KMS-11 (cell line): Measurements from ENCODE around the gene PYROXD2.

Experiments used
- H2AFZ ChIP-seq: fragments of 200-600 bp; sonication (generic); 2 replicates; pipeline ENCODE4 v1.6.1; 2016; ENCODE audit warnings: antibody characterized with exemption, mixed run types, low read depth
- H3K27ac ChIP-seq: fragments of 200-600 bp; sonication (generic); 2 replicates; pipeline ENCODE4 v1.6.1; 2016; ENCODE audit warnings: mild to moderate bottlenecking, mixed run types
- H3K27me3 ChIP-seq: fragments of 200-600 bp; sonication (generic); 2 replicates; pipeline ENCODE4 v1.6.1; 2017; ENCODE audit warnings: mild to moderate bottlenecking, low read depth, mixed run types, moderate library complexity; ENCODE audit not compliant: insufficient read depth
- H3K36me3 ChIP-seq: fragments of 200-600 bp; sonication (generic); 2 replicates; pipeline ENCODE4 v1.6.1; 2017; ENCODE audit warnings: mild to moderate bottlenecking, mixed run types; ENCODE audit not compliant: insufficient read depth
- H3K4me1 ChIP-seq: fragments of 200-600 bp; sonication (generic); 2 replicates; pipeline ENCODE4 v1.6.1; 2016; ENCODE audit warnings: mild to moderate bottlenecking, low read depth, mixed run types; ENCODE audit not compliant: poor library complexity, severe bottlenecking
- H3K4me2 ChIP-seq: fragments of 200-600 bp; sonication (generic); 2 replicates; pipeline ENCODE4 v1.7.0; 2016; ENCODE audit warnings: mild to moderate bottlenecking, mixed run types
- H3K4me3 ChIP-seq: fragments of 200-600 bp; sonication (generic); IDR thresholded peaks from 2 replicates; pipeline ENCODE4 v1.6.1; 2017; ENCODE audit warnings: low read depth, low read length, mixed read lengths; ENCODE audit not compliant: insufficient read depth
- H3K79me2 ChIP-seq: fragments of 200-600 bp; sonication (generic); 2 replicates; pipeline ENCODE4 v1.6.1; 2016; ENCODE audit warnings: low read depth, mixed run types; ENCODE audit not compliant: insufficient read depth
- H3K9ac ChIP-seq: fragments of 200-600 bp; sonication (generic); 2 replicates; pipeline ENCODE4 v1.6.1; 2016; ENCODE audit warnings: mild to moderate bottlenecking, mixed run types
- H4K20me1 ChIP-seq: fragments of 200-600 bp; sonication (generic); 2 replicates; pipeline ENCODE4 v1.6.1; 2016; ENCODE audit warnings: mild to moderate bottlenecking, mixed run types; ENCODE audit not compliant: insufficient read depth
- CTCF ChIP-seq: fragments of 200-600 bp; sonication (generic); conservative IDR thresholded peaks from 2 replicates; pipeline ENCODE4 v1.6.1; 2017; ENCODE audit warnings: low read depth, mild to moderate bottlenecking, antibody characterized with exemption, low read length, moderate library complexity, mixed read lengths

PYROXD2 gene

GRCh38 chr10:98423691-98424120 lies 8.7 kb upstream of the PYROXD2 start:
- Histone ChIP-seq H3K4me3 (no peak overlapping the region), H3K27ac (no peak overlapping the region), H4K20me1 (no peaks in the 10 kb centered on the region), H3K27me3 (no peaks in the 10 kb centered on the region), H3K9ac (no peak overlapping the region), H3K4me1 (peaks cover 11% of the 10 kb centered on the region), H3K79me2 (no peaks in the 10 kb centered on the region), H3K36me3 (no peaks in the 10 kb centered on the region), H2AFZ (no peak overlapping the region), H3K4me2 (no peak overlapping the region)
- peak; percentile 70 for TF ChIP-seq CTCF

- Histone ChIP-seq H2AFZ (no peak overlapping the region), H4K20me1 (no peaks in the 10 kb centered on the region), H3K27ac (no peak overlapping the region), H3K27me3 (no peaks in the 10 kb centered on the region), H3K36me3 (no peaks in the 10 kb centered on the region), H3K4me1 (peaks cover 11% of the 10 kb centered on the region), H3K79me2 (no peaks in the 10 kb centered on the region), H3K9ac (no peak overlapping the region), H3K4me2 (no peak overlapping the region), H3K4me3 (no peak overlapping the region)
- TF ChIP-seq CTCF: no peak
Observed at GRCh38 chr10:98422182-98422581, 7.2 kb upstream of the PYROXD2 start.

- Histone ChIP-seq H2AFZ (no peak overlapping the region), H3K9ac (no peak overlapping the region), H3K4me1 (peaks cover 11% of the 10 kb centered on the region), H3K27ac (no peak overlapping the region), H3K4me2 (no peak overlapping the region), H4K20me1 (no peaks in the 10 kb centered on the region), H3K4me3 (no peak overlapping the region), H3K27me3 (no peaks in the 10 kb centered on the region), H3K36me3 (no peaks in the 10 kb centered on the region), H3K79me2 (no peaks in the 10 kb centered on the region)
- TF ChIP-seq CTCF: no peak
Observed at GRCh38 chr10:98420786-98421185, 5.8 kb upstream of the PYROXD2 start.

GRCh38 chr10:98419469-98420261 lies 4.7 kb upstream of the PYROXD2 start:
- H3K27ac ChIP-seq: no peak overlapping the region
- H4K20me1 ChIP-seq: no peaks in the 10 kb centered on the region
- H3K9ac ChIP-seq: no peak overlapping the region
- no peaks in the 10 kb centered on the region for H3K36me3 ChIP-seq
- no peaks in the 10 kb centered on the region for H3K27me3 ChIP-seq
- H3K4me3 ChIP-seq: no peak overlapping the region
- no peaks in the 10 kb centered on the region for H3K79me2 ChIP-seq
- TF ChIP-seq CTCF: no peak
- H3K4me2 ChIP-seq: no peak overlapping the region
- peaks cover 11% of the 10 kb centered on the region for H3K4me1 ChIP-seq
- no peak overlapping the region for H2AFZ ChIP-seq
